EH (cell line): Measurements from ENCODE around the gene NCOA3.
A peak's percentile ranks its signal among the peaks of the same experiment; 100 is the strongest.

Experiments used
- DNase-seq: peaks from one replicate; pipeline ENCODE4 v3.0.0-alpha.2; 2015; ENCODE audit warnings: low read depth

The NCOA3 gene

DNA sequence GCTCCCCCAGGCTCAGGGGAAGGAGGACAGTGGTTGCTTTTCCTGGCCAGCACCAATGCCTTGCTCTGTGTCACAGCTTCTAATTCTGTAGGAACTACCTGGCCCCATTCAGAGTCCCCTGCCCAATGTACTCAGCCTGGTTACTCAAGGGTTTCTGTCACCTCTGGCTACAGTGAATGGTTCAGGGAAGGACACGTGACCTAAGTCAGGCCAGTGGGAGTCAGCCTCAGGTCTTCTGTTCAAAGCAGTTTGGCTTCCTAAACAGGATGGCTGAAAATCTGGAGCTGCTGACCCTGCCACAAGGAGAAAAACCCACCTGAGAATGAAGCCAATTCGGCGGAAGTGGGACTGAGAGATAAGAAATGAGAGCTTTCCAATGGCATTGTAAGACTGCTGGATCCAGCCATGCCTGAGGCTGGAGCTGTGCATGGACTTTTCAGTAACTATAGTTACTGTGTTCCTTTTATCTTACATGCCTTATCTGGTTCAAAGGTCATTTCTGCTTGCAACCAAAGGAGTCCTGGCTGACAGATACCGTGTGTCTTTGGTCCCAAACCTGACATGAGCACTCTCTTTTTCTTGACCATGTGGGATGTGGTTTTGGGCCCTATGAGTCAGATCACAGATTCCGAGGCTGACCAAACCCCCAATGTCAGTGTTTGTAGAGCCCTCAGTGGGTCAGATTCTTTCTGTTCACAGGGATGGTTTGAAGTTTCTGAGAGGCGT lies 179.3 kb downstream of the NCOA3 start:
- peak; percentile 76 for DNase-seq

DNA sequence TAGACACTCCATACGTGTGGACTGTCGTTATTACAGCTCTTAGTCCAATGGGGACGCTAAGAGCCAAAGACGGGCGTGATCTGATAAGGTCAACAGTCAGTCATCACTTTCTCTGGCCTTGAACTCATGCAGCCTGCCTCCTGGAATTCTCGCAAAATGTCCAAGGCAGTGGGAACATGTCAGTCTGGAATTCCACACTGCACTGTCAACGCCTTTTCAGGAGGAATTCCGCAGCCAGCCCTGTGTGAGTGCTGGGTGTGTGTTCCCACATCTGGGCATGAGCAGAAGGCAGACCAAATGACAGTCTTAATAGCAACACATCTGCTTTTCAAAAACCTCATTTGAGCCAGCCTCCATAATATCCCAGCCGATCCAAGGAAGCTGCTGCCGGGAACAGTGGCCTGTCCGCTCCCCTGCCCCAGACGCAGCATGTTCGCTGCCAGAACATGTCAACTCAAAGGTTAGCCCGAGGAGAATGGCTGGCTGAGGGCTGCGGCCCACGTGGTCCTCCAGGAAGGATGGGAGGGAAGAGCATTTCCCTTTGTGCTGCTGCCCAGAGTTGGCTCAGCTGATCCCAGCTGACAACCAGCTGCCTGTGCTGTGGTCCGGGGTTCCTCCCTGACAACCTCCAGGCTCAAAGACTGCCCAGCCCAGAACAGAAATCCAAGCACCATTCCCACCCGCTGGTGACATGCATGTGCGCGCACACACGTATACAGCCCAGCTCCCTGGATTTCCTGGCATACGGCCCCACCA lies 180.5 kb downstream of the NCOA3 start:
- DNase-seq, result peak; percentile 91

- DNase-seq, result no peak
Measured at GRCh38 chr20:47682916-47683315, 181.2 kb downstream of the NCOA3 start.

DNA sequence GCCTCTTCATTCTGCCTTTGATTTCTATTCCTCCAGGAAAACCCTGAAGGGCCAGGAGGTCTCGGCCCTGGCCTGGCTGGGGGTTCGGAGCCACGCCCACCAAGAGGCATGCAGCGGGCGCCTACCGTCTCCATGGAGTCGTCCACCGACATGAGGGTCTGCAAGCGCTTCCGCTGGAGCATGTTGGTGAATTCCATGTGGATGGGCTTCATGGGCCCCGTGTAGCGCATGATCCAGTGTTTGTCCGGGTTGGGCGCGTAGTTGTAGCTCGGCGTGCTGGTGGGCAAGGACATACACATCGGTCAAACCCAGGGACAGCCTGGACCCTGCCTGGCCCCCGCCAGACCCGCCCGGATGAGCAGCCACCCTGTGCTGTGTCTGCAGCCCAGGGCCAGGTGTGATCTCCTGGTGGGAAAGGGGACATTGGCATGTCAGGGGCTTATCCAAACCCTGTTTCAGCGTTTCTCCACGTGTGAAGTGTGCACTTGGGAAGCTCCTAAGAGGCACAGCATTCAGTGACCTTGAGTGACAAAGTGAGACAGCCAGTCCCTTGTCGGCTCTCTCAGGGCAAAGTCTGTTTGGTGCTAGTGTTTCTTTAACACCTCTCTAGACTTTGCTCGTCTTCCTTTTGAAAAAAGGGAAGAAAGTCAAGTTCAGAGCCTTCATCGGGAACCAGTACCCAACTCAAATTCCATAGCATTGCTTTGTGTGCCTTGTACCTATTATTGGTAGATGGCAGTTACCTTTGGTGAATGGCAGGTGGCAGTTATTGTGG lies 182.8 kb downstream of the NCOA3 start:
- no peak for DNase-seq

- peak; percentile 71 for DNase-seq
Measured at GRCh38 chr20:47686545-47686944, 184.9 kb downstream of the NCOA3 start.

GRCh38 chr20:47687095-47687987 lies 185.7 kb downstream of the NCOA3 start:
- DNase-seq, result no peak

GRCh38 chr20:47688385-47689381 lies 187.0 kb downstream of the NCOA3 start:
- peak; percentile 69 for DNase-seq

GRCh38 chr20:47689731-47690130 lies 188.0 kb downstream of the NCOA3 start:
- no peak for DNase-seq

DNA sequence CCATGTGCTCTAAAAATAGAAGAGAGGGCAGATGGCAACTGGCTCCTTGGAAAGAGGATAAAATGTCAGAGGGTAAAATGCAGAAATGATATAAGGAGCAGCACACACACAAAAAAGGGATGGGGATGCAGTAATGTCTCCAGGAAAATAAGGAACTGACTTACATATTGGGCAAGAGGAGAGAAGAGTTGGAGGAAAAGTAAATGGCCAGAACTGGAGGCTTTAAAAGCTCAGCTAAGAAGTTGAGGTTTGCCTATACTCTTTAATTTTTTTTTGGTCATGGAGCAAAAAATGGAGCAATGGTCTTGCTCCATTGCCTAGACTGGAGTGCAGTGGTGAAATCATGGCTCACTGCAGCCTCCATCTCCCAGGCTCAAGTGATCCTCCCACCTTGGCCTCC lies 189.9 kb downstream of the NCOA3 start:
- no peak for DNase-seq

DNA sequence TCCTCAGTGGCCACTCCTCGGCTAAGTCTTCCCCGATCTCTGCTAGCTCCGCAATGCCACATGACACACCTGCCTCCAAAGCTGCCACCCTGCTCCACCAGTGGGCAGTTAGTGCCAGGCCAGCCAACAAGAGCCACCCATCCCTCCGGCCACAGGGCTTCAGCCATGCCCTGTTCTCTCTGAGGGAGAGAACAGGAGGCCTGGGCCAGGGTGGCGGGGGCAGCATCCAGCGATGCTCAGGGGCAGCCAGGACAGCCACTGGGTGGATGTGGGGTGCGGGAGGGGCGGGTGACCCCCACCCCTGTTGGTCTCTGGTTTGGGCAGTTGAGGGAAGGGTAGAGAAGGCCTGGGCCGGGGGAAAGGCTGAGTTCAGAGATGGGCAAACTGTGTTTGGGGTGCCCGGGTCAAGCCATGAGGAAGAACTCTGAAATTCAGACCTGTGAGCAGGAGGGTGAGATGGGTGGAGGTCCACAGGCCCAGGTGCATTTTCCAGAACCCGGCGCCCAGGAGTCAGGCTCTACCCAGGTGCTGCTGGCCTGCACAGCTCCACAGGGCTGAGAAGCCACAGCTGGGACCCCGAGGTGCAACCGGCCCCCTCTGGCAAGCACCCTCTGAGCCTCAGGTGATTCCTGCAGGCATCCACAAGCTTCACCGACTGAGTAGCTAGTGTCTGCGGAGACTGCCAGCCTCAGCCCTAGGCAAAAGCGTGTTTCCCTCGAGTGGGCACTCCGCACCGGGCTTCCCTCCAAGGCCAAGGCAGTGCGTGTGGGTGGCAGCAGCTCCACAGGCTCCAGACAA lies 192.5 kb downstream of the NCOA3 start:
- DNase-seq, result no peak

- DNase-seq, result no peak
Measured at GRCh38 chr20:47696856-47697255, 195.2 kb downstream of the NCOA3 start.

DNA sequence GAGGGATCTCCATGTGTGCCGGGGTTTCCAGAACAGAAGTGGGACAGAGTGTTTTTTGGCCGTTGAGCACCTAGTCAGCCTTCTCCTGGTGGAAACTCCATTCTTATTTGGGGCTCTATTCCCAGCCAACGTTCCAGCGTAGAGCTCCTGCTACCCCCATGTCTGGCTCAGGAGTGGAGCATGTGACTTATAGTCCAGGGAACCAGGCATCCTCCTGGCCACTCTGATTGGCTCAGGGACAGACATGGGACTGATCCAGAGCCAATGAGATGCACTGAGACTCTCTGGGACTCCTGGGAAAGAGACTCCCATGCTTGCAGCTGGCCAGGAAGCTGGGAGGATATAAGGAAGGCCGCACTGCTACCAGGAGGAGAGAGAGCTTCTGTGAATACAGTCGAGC lies 196.5 kb downstream of the NCOA3 start:
- no peak for DNase-seq

DNA sequence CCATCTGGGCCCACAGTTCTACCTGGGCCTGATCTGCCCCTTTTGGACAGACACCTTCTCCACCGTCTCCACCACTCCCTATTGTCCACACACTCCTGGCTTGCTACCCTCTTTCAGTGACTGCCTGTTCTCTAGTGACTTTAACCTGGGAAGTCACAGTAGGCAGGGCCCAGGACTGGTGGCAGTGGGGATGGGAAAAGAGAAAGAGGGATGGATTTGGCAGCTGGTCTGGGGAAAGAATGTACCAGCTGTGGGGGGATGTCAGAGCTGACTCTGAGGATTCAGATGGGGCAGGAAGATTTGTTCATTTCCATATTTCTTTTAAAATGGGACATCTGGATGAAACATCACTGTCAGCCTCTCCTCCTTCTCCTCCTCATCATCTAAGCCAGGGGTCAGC lies 198.1 kb downstream of the NCOA3 start:
- peak; percentile 33 for DNase-seq

DNA sequence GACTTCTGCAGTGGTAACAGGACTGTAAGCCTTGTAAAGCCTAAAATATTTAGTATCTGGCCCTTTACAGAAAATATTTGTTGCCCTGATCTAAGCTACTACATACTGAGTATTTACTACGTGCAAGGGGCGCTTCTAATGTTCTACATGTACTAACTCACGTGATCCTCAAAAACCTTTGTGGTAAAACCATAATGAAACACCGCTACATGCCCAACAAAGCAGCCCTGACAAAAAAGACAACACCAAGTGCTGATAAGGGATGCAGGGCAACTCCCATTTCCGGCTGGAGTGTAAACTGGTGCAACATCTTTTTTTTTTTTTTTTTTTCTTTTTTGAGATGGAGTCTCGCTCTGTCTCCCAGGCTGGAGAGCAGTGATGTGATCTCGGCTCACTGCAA lies 198.6 kb downstream of the NCOA3 start:
- DNase-seq, result no peak

DNA sequence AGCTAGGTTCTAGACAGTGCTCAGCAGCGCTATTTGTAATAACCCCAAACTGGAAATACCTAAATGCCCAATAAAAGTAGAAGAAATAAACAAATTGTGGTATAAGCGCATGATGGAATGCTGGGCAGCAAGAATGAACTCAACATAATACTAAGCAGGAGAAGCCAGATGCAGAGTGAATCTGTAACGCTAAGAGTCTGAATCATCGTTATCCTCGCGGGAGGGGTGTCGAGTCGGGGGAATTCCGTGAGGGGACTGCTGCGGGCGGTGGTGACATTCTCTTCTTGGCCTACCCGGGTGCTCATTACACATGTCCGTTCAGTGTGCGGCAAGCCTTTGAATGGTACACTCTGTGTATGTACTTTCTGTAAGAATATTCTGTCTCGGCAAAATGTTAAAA lies 199.9 kb downstream of the NCOA3 start:
- peak; percentile 98 for DNase-seq

- peak; percentile 56 for DNase-seq
Measured at GRCh38 chr20:47703748-47704147, 202.1 kb downstream of the NCOA3 start.

DNA sequence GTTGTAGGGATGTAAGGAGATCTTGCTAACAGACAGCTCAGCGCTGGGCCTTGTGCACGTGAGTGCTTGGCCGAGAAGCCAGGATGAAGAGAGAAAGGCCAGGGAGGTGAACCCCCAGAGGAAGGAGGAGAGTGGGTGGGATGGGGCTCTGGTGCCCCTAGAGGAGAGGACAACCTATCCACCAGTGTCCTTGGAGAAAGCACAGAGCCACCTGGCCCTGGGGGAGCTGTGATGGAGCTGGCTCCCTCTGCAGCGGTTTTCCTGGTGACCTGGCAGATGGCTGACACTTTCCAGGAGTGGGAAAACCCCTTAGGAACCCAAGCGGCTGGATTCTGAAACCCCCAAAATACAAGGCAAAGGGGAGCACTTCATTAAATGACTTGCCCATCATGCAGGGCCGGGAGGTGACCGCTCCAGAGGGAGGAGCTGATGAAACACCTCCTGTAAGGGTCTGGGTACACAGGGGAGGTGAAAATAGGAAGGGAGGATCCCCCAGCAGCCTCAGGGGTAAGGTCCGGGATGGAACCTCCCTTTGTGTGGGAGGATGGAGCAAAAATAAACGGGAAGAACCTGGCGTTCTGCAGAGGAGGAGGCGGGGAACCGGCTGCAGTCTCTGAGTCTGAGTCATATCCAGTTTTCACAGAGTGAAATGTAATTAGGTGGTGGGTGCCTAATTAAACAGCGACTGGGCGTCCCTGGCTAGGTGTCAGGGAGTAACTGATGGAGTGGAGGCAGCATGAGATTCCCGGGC lies 203.2 kb downstream of the NCOA3 start:
- peak; percentile 48 for DNase-seq

- DNase-seq, result no peak
Measured at GRCh38 chr20:47705497-47705856, 203.8 kb downstream of the NCOA3 start.

- DNase-seq, result no peak
Measured at GRCh38 chr20:47706345-47706744, 204.7 kb downstream of the NCOA3 start.
